Neural cell (in vitro differentiated cells): Measurements from ENCODE around the gene DTHD1. TPM values are rescaled to one million over a fixed set of nuclear protein-coding genes. Genes with fewer than 3 reads are reported as not detected.

Experiments
- H2AFZ ChIP-seq: fragments of 200-600, 300-800 bp; sonication (generic), shearing (Covaris generic); 2 replicates; pipeline ENCODE4 v1.6.0; 2014; ENCODE audit warnings: low read depth, mild to moderate bottlenecking, antibody characterized with exemption, low read length, moderate library complexity
- H3F3A ChIP-seq: fragments of 200-600 bp; shearing (Covaris generic); 2 replicates; pipeline ENCODE4 v1.6.1; 2016; ENCODE audit warnings: mild to moderate bottlenecking, moderate library complexity, mixed read lengths, antibody characterized with exemption, low read length; ENCODE audit not compliant: insufficient read depth, poor library complexity, severe bottlenecking
- H3K27ac ChIP-seq: fragments of 200-600, 300-800 bp; sonication (generic), shearing (Covaris generic); 2 replicates; pipeline ENCODE4 v1.5.1; 2014; ENCODE audit warnings: mild to moderate bottlenecking, low read length, moderate library complexity
- H3K27me3 ChIP-seq: fragments of 300-800, 200-600 bp; sonication (generic), shearing (Covaris generic); 2 replicates; pipeline ENCODE4 v1.6.0; 2014; ENCODE audit warnings: mild to moderate bottlenecking, low read depth, low read length, moderate library complexity; ENCODE audit not compliant: insufficient read depth
- H3K36me3 ChIP-seq: fragments of 300-800, 200-600 bp; sonication (generic), shearing (Covaris generic); 2 replicates; pipeline ENCODE4 v1.5.1; 2014; ENCODE audit warnings: mild to moderate bottlenecking, antibody characterized with exemption, low read length, moderate library complexity; ENCODE audit not compliant: insufficient read depth
- H3K4me2 ChIP-seq: fragments of 300-800, 200-600 bp; sonication (generic), shearing (Covaris generic); 2 replicates; pipeline ENCODE4 v1.6.0; 2014; ENCODE audit warnings: mild to moderate bottlenecking, low read length
- H3K4me3 ChIP-seq: fragments of 300-800, 200-600 bp; sonication (generic), shearing (Covaris generic); 2 replicates; pipeline ENCODE4 v1.5.1; 2014; ENCODE audit warnings: mild to moderate bottlenecking, low read length, moderate library complexity
- H3K79me2 ChIP-seq: fragments of 200-600 bp; shearing (Covaris generic); replicated peaks from 2 replicates; pipeline ENCODE4 v1.6.0; 2014; ENCODE audit warnings: mild to moderate bottlenecking, low read length, moderate library complexity; ENCODE audit not compliant: insufficient read depth
- H3K9ac ChIP-seq: fragments of 300-800, 200-600 bp; sonication (generic), shearing (Covaris generic); 2 replicates; pipeline ENCODE4 v1.6.1; 2016; ENCODE audit warnings: mild to moderate bottlenecking, low read length, mixed read lengths
- H3K9me2 ChIP-seq: fragments of 200-600 bp; shearing (Covaris generic); 2 replicates; pipeline ENCODE4 v1.6.1; 2016; ENCODE audit warnings: mild to moderate bottlenecking, low read length, mixed read lengths; ENCODE audit not compliant: insufficient read depth
- H3K9me3 ChIP-seq: fragments of 200-600, 300-800 bp; sonication (generic), shearing (Covaris generic); 2 replicates; pipeline ENCODE4 v1.6.1; 2016; ENCODE audit warnings: mild to moderate bottlenecking, mixed run types, low read length, moderate library complexity, mixed read lengths
- H4K20me1 ChIP-seq: fragments of 200-600 bp; shearing (Covaris generic); 2 replicates; pipeline ENCODE4 v1.6.1; 2016; ENCODE audit warnings: mild to moderate bottlenecking, mixed run types; ENCODE audit not compliant: insufficient read depth
- EP300 ChIP-seq: fragments of 450-650 bp; conservative IDR thresholded peaks from 2 replicates; pipeline ENCODE4 v1.6.1; 2014; ENCODE audit warnings: antibody characterized with exemption, mild to moderate bottlenecking, moderate library complexity; ENCODE audit not compliant: poor library complexity, severe bottlenecking
- EZH2 ChIP-seq: fragments of 200-600, 300-800 bp; shearing (Covaris generic), sonication (generic); IDR thresholded peaks from 2 replicates; pipeline ENCODE4 v1.6.1; 2014; ENCODE audit warnings: antibody characterized with exemption, low read length, borderline replicate concordance, mild to moderate bottlenecking; ENCODE audit not compliant: insufficient read depth, poor library complexity, severe bottlenecking
- MXI1 ChIP-seq: fragments of 450-650 bp; conservative IDR thresholded peaks from 2 replicates; pipeline ENCODE4 v1.6.1; 2014; ENCODE audit warnings: antibody characterized with exemption, mild to moderate bottlenecking; ENCODE audit not compliant: poor library complexity, severe bottlenecking
- POLR2AphosphoS5 ChIP-seq: IDR thresholded peaks from 2 replicates; pipeline ENCODE4 v1.6.1; 2012
- RAD21 ChIP-seq: fragments of 450-650 bp; conservative IDR thresholded peaks from 2 replicates; pipeline ENCODE4 v1.6.1; 2014; ENCODE audit warnings: antibody characterized with exemption, mild to moderate bottlenecking, moderate library complexity
- SMC3 ChIP-seq: fragments of 450-650 bp; conservative IDR thresholded peaks from 2 replicates; pipeline ENCODE4 v1.6.1; 2014; ENCODE audit warnings: antibody characterized with exemption, mild to moderate bottlenecking, moderate library complexity; ENCODE audit not compliant: poor library complexity
- TAF1 ChIP-seq: IDR thresholded peaks from 2 replicates; pipeline ENCODE4 v1.6.1; 2012; ENCODE audit warnings: low read depth
- polyA plus RNA-seq: library from polyadenylated mRNA; depleted of rRNA; stranded (reverse); fragments of >200 nt; gene quantifications from 2 replicates; pipeline ENCODE4 v1.2.3, GENCODE V29; 2014
- TF ChIP-seq, protein P1 (sequence below): IDR thresholded peaks from 2 replicates; pipeline ENCODE4 v1.6.1; 2012; ENCODE audit warnings: borderline replicate concordance
- TF ChIP-seq, protein P2 (sequence below): fragments of 450-650 bp; IDR thresholded peaks from 2 replicates; pipeline ENCODE4 v1.5.1; 2014; ENCODE audit warnings: antibody characterized with exemption, mild to moderate bottlenecking, moderate library complexity; ENCODE audit not compliant: poor library complexity, severe bottlenecking

Gene DTHD1
- polyA plus RNA-seq, 1 donor from 2014 or later: not detected

GRCh38 chr4:36328130-36328529 is 46.7 kb downstream of the DTHD1 start:
- H3K9me3 ChIP-seq: no peaks in the 10 kb centered on the region
- no peaks in the 10 kb centered on the region for H4K20me1 ChIP-seq
- H3K4me2 ChIP-seq: no peak overlapping the region
- no peaks in the 10 kb centered on the region for H3K79me2 ChIP-seq
- no peaks in the 10 kb centered on the region for H3K27me3 ChIP-seq
- H3F3A ChIP-seq: no peaks in the 10 kb centered on the region
- no peak overlapping the region for H2AFZ ChIP-seq
- no peak overlapping the region for H3K27ac ChIP-seq
- H3K9me2 ChIP-seq: no peaks in the 10 kb centered on the region
- H3K9ac ChIP-seq: no peak overlapping the region
- no peak overlapping the region for H3K4me3 ChIP-seq
- no peak for TF ChIP-seq EP300
- no peak for TF ChIP-seq TAF1
- TF ChIP-seq MXI1: no peak
- TF ChIP-seq SMC3: no peak
- TF ChIP-seq, protein P1, sequence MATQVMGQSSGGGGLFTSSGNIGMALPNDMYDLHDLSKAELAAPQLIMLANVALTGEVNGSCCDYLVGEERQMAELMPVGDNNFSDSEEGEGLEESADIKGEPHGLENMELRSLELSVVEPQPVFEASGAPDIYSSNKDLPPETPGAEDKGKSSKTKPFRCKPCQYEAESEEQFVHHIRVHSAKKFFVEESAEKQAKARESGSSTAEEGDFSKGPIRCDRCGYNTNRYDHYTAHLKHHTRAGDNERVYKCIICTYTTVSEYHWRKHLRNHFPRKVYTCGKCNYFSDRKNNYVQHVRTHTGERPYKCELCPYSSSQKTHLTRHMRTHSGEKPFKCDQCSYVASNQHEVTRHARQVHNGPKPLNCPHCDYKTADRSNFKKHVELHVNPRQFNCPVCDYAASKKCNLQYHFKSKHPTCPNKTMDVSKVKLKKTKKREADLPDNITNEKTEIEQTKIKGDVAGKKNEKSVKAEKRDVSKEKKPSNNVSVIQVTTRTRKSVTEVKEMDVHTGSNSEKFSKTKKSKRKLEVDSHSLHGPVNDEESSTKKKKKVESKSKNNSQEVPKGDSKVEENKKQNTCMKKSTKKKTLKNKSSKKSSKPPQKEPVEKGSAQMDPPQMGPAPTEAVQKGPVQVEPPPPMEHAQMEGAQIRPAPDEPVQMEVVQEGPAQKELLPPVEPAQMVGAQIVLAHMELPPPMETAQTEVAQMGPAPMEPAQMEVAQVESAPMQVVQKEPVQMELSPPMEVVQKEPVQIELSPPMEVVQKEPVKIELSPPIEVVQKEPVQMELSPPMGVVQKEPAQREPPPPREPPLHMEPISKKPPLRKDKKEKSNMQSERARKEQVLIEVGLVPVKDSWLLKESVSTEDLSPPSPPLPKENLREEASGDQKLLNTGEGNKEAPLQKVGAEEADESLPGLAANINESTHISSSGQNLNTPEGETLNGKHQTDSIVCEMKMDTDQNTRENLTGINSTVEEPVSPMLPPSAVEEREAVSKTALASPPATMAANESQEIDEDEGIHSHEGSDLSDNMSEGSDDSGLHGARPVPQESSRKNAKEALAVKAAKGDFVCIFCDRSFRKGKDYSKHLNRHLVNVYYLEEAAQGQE: no peak
- TF ChIP-seq, protein P2, sequence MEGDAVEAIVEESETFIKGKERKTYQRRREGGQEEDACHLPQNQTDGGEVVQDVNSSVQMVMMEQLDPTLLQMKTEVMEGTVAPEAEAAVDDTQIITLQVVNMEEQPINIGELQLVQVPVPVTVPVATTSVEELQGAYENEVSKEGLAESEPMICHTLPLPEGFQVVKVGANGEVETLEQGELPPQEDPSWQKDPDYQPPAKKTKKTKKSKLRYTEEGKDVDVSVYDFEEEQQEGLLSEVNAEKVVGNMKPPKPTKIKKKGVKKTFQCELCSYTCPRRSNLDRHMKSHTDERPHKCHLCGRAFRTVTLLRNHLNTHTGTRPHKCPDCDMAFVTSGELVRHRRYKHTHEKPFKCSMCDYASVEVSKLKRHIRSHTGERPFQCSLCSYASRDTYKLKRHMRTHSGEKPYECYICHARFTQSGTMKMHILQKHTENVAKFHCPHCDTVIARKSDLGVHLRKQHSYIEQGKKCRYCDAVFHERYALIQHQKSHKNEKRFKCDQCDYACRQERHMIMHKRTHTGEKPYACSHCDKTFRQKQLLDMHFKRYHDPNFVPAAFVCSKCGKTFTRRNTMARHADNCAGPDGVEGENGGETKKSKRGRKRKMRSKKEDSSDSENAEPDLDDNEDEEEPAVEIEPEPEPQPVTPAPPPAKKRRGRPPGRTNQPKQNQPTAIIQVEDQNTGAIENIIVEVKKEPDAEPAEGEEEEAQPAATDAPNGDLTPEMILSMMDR: no peak
- TF ChIP-seq RAD21: no peak
- no peak for TF ChIP-seq POLR2AphosphoS5
- TF ChIP-seq EZH2: no peak
- H3K36me3 ChIP-seq: no peaks in the 10 kb centered on the region

DNA sequence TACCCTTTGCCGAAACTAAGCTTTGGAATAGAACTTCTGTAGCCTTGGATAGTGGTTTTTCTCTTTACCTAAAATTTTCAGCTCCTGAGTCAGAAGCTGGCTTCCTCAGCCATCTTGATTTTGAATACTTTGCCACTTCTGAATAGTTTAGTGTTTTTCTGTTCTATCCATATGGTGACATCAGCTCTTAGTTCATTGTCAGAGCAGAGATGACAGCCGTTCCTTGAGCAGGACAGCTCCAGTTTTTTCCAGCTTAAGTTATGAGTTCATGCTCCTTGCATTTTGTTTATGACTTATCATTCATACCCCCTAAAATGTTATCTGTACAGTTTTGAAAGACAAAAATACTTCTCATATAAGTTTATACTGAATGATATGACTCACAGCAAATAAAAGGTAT is 47.8 kb downstream of the DTHD1 start:
- TF ChIP-seq POLR2AphosphoS5 (no peak), SMC3 (no peak), TAF1 (no peak), MXI1 (no peak), EZH2 (no peak), EP300 (no peak), RAD21 (no peak)
- TF ChIP-seq, protein P2: no peak
- TF ChIP-seq, protein P1: no peak
- Histone ChIP-seq H3K36me3 (no peaks in the 10 kb centered on the region), H3F3A (no peaks in the 10 kb centered on the region), H3K79me2 (no peaks in the 10 kb centered on the region), H3K9me2 (no peaks in the 10 kb centered on the region), H3K27ac (no peak overlapping the region), H3K4me3 (no peak overlapping the region), H3K27me3 (no peaks in the 10 kb centered on the region), H4K20me1 (no peaks in the 10 kb centered on the region), H3K4me2 (no peak overlapping the region), H3K9me3 (no peaks in the 10 kb centered on the region), H2AFZ (no peak overlapping the region), H3K9ac (no peak overlapping the region)
